Liver (tissue), 9 donors: ENCODE results near the gene SF1. TPM values are rescaled to one million over a fixed set of nuclear protein-coding genes. Genes with fewer than 3 reads are reported as not detected.

ENCODE experiments used
- DNase-seq: peaks from one replicate; pipeline ENCODE4 v3.0.0-alpha.2; 2017; ENCODE audit warnings: low spot score
- H3K27ac ChIP-seq, 2 donors: one replicate each; pipeline ENCODE4 v1.7.0; 2013; ENCODE audit warnings: inconsistent platforms in 2 of 2, low read length in 2 of 2, control low read depth in 1 of 2, low read depth in 1 of 2, mild to moderate bottlenecking in 1 of 2
- H3K27me3 ChIP-seq, 4 donors: one replicate each; pipeline versions ENCODE4 v1.6.1 to v1.7.0; 2013; ENCODE audit warnings: low read length in 3 of 4, inconsistent platforms in 1 of 4, mild to moderate bottlenecking in 1 of 4, moderate library complexity in 1 of 4; ENCODE audit not compliant: control insufficient read depth in 4 of 4, insufficient read depth in 4 of 4
- H3K36me3 ChIP-seq, 4 donors: one replicate each; pipeline versions ENCODE4 v1.6.1 to v1.7.0; 2013; ENCODE audit warnings: low read length in 3 of 4, mild to moderate bottlenecking in 3 of 4, low read depth in 1 of 4, moderate library complexity in 1 of 4; ENCODE audit not compliant: control insufficient read depth in 4 of 4, insufficient read depth in 3 of 4
- H3K4me1 ChIP-seq, 4 donors: one replicate each; pipeline versions ENCODE4 v1.6.1 to v1.7.0; 2013; ENCODE audit warnings: low read length in 3 of 4, mild to moderate bottlenecking in 3 of 4, moderate library complexity in 1 of 4; ENCODE audit not compliant: control insufficient read depth in 4 of 4, insufficient read depth in 4 of 4
- H3K4me3 ChIP-seq, 3 donors: one replicate each; pipeline versions ENCODE4 v1.6.1 to v1.7.0; 2013; ENCODE audit warnings: low read length in 3 of 3, control low read depth in 1 of 3, low read depth in 1 of 3, mild to moderate bottlenecking in 1 of 3
- H3K9ac ChIP-seq, 2 donors: one replicate each; pipeline ENCODE4 v1.7.0; 2013; ENCODE audit warnings: low read length in 2 of 2, mild to moderate bottlenecking in 2 of 2, moderate library complexity in 2 of 2, control low read depth in 1 of 2, low read depth in 1 of 2
- H3K9me3 ChIP-seq, 4 donors: one replicate each; pipeline versions ENCODE4 v1.6.1 to v1.7.0; 2013; ENCODE audit warnings: low read length in 3 of 4; ENCODE audit not compliant: control insufficient read depth in 4 of 4
- CTCF ChIP-seq: fragments of 150-350 bp; IDR thresholded peaks from 2 replicates; pipeline ENCODE4 v1.5.1; 2017; ENCODE audit warnings: improper control_type of control experiment, low read depth, low read length; ENCODE audit not compliant: missing input control
- HNF4A ChIP-seq, 2 donors: conservative IDR thresholded peaks; 2 replicates each; pipeline ENCODE4 v1.6.1; 2016; ENCODE audit warnings: antibody characterized with exemption in 2 of 2, mild to moderate bottlenecking in 2 of 2
- RAD21 ChIP-seq, 2 donors: IDR thresholded peaks; 2 replicates each; pipeline ENCODE4 v1.6.1; 2016; ENCODE audit warnings: antibody characterized with exemption in 2 of 2, mild to moderate bottlenecking in 2 of 2
- REST ChIP-seq: IDR thresholded peaks from 2 replicates; pipeline ENCODE4 v1.6.1; 2016; ENCODE audit warnings: antibody characterized with exemption, mild to moderate bottlenecking
- ZBTB33 ChIP-seq: IDR thresholded peaks from 2 replicates; pipeline ENCODE4 v1.6.1; 2016; ENCODE audit warnings: antibody characterized with exemption
- WGBS: extraction: QIAGEN DNeasy Blood & Tissue Kit; methylation state at CpG from one replicate; pipeline ENCODE4 v1.1.7; 2013; 5-methylcytosine and 5-hydroxymethylcytosine counted together
- polyA plus RNA-seq, 2 donors: library from polyadenylated mRNA; stranded (reverse) in 1 of 2; unstranded in 1 of 2; fragments of 200-250 nt in 1 of 2; fragments of >200 nt in 1 of 2; fragmentation: Nextera tagmentation in 1 of 2; extraction: Ambion mirVana in 1 of 2; gene quantifications; one replicate each; pipeline versions ENCODE4 v1.2.1 to v1.2.3, GENCODE V29; 2013 to 2015
- total RNA-seq, 2 donors: library from RNA; depleted of rRNA; stranded (reverse); fragments of >200 nt; gene quantifications; one replicate each; pipeline ENCODE4 v1.2.3, GENCODE V29; 2014
- donor health status: healthy.
- donor health status: healthy.
- donor health status: healthy.
- donor health status: healthy.
- donor health status: healthy.

The SF1 gene
- total and polyA plus RNA-seq, 4 donors, result 44.9 to 135 (median 50.1) TPM

GRCh38 chr11:64769283-64769682 is 9.1 kb downstream of the SF1 start (continued):
- no peak for TF ChIP-seq ZBTB33
- TF ChIP-seq HNF4A (conservative IDR thresholded peaks at IDR 0.05), result no peak

GRCh38 chr11:64768300-64768694 is 10.0 kb downstream of the SF1 start:
- H3K9ac ChIP-seq, result no peak overlapping the region

More at GRCh38 chr11:64768300-64768694, 10.0 kb downstream of the SF1 start:
- no peaks in the 10 kb centered on the region for H3K9me3 ChIP-seq
- DNase-seq, result no peak
- H3K4me1 ChIP-seq, result peaks cover 0 to 13% (median 2%) of the 10 kb centered on the region in 4 donors
- WGBS, result 94% methylated on average over 6 of the region's 6 CpGs
- no peaks in the 10 kb centered on the region for H3K27me3 ChIP-seq
- no peak for TF ChIP-seq RAD21 (IDR thresholded peaks at IDR 0.05)
- no peak for TF ChIP-seq REST
- no peak for TF ChIP-seq CTCF
- no peak overlapping the region for H3K4me3 ChIP-seq
- H3K27ac ChIP-seq, result no peak overlapping the region
- peaks cover 41 to 95% (median 76%) of the 10 kb centered on the region in 4 donors for H3K36me3 ChIP-seq
